Measurements from ENCODE around the gene TSPAN8. TPM values are rescaled to one million over a fixed set of nuclear protein-coding genes. Genes with fewer than 3 reads are reported as not detected.

The TSPAN8 gene
- total and polyA plus RNA-seq, 9 of the 15 experiments (the other 6 are each of a cell fraction or from before 2014, with no cell fraction given): 0.11 to 0.55 (median 0.25) TPM; not detected in 2

DNA sequence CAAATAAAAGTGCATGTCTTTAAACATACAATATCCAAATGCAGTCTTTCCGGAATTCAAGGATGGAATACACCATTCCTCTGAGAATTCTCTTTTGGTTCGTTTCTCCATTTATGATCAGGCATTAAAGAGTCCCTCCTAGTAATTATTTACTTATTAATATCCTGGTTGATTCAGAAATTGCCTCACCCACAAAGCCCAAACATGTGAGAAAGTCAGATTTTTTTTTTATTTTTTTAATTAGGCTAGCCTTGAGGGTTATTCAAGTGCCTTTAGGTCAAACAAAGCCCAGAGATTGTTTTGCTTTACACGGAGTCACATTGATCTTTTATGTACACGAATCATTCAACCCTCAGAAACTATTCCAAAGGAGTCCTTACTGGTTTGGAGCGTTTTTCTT is 6.4 kb upstream of the TSPAN8 start:
- FAIRE-seq: no peak
- Histone ChIP-seq H3K79me2 (ENCODE audit: control insufficient read depth, insufficient read depth, low read length) (no peaks in the 10 kb centered on the region), H3K9me1 (ENCODE audit: control insufficient read depth, insufficient read depth, low read length) (no peaks in the 10 kb centered on the region), H3K27ac (ENCODE audit: extremely low read depth, low read depth, low read length) (no peak overlapping the region), H3K9me3 (replicated peaks; ENCODE audit: control insufficient read depth, insufficient read depth, low read depth, low read length) (no peaks in the 10 kb centered on the region; the same call in 1 of the 2 replicates), H3K9ac (ENCODE audit: insufficient read depth in 1 of 2, low read depth in 2 of 2, low read length in 2 of 2) (no peak overlapping the region), H3K4me1 (replicated peaks in 1 of 2; ENCODE audit: control insufficient read depth in 2 of 2, insufficient read depth in 2 of 2, low read length in 2 of 2) (peaks cover 2 to 12% of the 10 kb centered on the region in 2 experiments; a peak in 2 of 5 replicates), H4K20me1 (replicated peaks; ENCODE audit: control insufficient read depth, insufficient read depth, low read length) (no peaks in the 10 kb centered on the region), H2AFZ (ENCODE audit: low read depth, low read length) (no peak overlapping the region), H3K4me3 (no peak overlapping the region), H3K36me3 (ENCODE audit: control insufficient read depth, insufficient read depth, low read length) (no peaks in the 10 kb centered on the region), H3K4me2 (ENCODE audit: insufficient read depth, low read length) (no peak overlapping the region), H3K27me3 (ENCODE audit: control insufficient read depth in 2 of 2, insufficient read depth in 2 of 2, low read length in 2 of 2) (no peaks in the 10 kb centered on the region; a peak in 1 of 5 replicates)
- no peak for DNase-seq (ENCODE audit: extremely low read depth in 1 of 4, low spot score in 3 of 4)
- WGBS (ENCODE audit: insufficient coverage, low coverage, missing lambda C conversion rate): 1% methylated on average over 5 of the region's 5 CpGs
- TF ChIP-seq ARHGAP35 (IDR thresholded peaks at IDR 0.05; ENCODE audit: partially characterized antibody) (no peak), CEBPB (tag; IDR thresholded peaks at IDR 0.05) (no peak), SMAD2 (IDR thresholded peaks at IDR 0.05; ENCODE audit: low read depth, low read length) (no peak), SNRNP70 (optimal IDR thresholded peaks at IDR 0.05; ENCODE audit: low read depth, low read length) (no peak), HCFC1 (IDR thresholded peaks at IDR 0.05; ENCODE audit: low read depth, low read length) (no peak), TCF7 (IDR thresholded peaks at IDR 0.05; ENCODE audit: borderline replicate concordance) (no peak), ZNF507 (tag; conservative IDR thresholded peaks at IDR 0.05) (no peak)
- in situ Hi-C loops (cut with MboI): no loop called here
- no TSS peak for BruUV-seq (replicated peaks)
- ChIA-PET CTCF (ENCODE audit: low intra/inter-chr PET ratio) (no interaction called here), POLR2A (no interaction called here)
- ATAC-seq: no peak
- intact Hi-C loops (cut with micrococcal nuclease): no loop called here
